ENCODE data around the gene ELK3.

Gene ELK3

GRCh38 chr12:96190413-96191108 is 3.6 kb upstream of the ELK3 start:
- DNase-seq = no peak

GRCh38 chr12:96192926-96193573 is 1.1 kb upstream of the ELK3 start:
- DNase-seq = no peak

- no peak for DNase-seq
Measured at GRCh38 chr12:96194576-96194889, 358 bp downstream of the ELK3 start.

- DNase-seq = no peak
Measured at GRCh38 chr12:96194971-96195844, 1.0 kb downstream of the ELK3 start.

- DNase-seq = no peak
Measured at GRCh38 chr12:96195845-96196451, 1.8 kb downstream of the ELK3 start.

- no peak for DNase-seq
Measured at GRCh38 chr12:96196781-96197180, 2.6 kb downstream of the ELK3 start.

GRCh38 chr12:96197503-96198272 is 3.5 kb downstream of the ELK3 start:
- no peak for DNase-seq

GRCh38 chr12:96198965-96199364 is 4.8 kb downstream of the ELK3 start:
- DNase-seq = no peak

- DNase-seq = no peak
Measured at GRCh38 chr12:96199464-96199863, 5.3 kb downstream of the ELK3 start.

- DNase-seq = no peak
Measured at GRCh38 chr12:96201272-96202227, 7.4 kb downstream of the ELK3 start.

GRCh38 chr12:96204381-96204780 is 10.2 kb downstream of the ELK3 start:
- DNase-seq = no peak

- no peak for DNase-seq
Measured at GRCh38 chr12:96205908-96206307, 11.7 kb downstream of the ELK3 start.

GRCh38 chr12:96206936-96207662 is 12.9 kb downstream of the ELK3 start:
- DNase-seq = no peak

GRCh38 chr12:96208346-96208745 is 14.2 kb downstream of the ELK3 start:
- DNase-seq = no peak

- DNase-seq = no peak
Measured at GRCh38 chr12:96208801-96209549, 14.8 kb downstream of the ELK3 start.

- DNase-seq = no peak
Measured at GRCh38 chr12:96210376-96211055, 16.3 kb downstream of the ELK3 start.

GRCh38 chr12:96211988-96212387 is 17.8 kb downstream of the ELK3 start:
- no peak for DNase-seq

- no peak for DNase-seq
Measured at GRCh38 chr12:96212456-96213375, 18.5 kb downstream of the ELK3 start.

Measured in NCI-H510A (cell line).